Measurements from ENCODE around the gene PDCD6IP.

Gene PDCD6IP

DNA sequence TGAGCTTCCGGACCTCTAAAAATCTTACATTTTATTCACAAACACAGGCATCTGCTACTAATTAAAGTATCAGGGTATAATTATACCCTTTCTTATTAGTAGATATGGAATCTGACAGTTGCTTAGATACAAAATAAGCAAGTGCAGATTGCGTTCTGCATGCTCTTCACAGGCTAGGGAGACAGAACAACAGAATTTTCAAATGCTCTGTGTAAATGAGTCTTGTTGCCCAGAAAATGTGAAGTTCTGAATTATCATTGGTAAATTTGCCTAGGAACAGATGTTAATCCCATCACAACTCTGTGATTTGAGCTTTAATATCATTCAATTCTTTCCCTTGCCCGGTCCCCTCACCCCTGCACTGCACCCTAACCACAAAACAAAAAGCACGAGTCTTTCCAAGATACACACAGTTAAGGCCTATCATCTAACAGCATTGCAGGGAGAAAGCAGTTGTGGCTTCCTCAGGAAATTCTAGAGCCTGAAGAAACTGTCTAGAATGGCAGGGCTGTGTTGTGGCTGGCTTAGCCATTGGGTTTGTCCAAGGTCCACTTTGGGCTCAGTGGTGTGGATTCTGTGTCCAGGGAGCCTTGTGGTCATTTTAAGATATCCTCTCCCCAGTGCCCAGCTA is 119.8 kb downstream of the PDCD6IP start:
- H3K4me3 ChIP-seq (ENCODE audit: low read depth, low read length), result no peak overlapping the region
- TF ChIP-seq, protein P1, sequence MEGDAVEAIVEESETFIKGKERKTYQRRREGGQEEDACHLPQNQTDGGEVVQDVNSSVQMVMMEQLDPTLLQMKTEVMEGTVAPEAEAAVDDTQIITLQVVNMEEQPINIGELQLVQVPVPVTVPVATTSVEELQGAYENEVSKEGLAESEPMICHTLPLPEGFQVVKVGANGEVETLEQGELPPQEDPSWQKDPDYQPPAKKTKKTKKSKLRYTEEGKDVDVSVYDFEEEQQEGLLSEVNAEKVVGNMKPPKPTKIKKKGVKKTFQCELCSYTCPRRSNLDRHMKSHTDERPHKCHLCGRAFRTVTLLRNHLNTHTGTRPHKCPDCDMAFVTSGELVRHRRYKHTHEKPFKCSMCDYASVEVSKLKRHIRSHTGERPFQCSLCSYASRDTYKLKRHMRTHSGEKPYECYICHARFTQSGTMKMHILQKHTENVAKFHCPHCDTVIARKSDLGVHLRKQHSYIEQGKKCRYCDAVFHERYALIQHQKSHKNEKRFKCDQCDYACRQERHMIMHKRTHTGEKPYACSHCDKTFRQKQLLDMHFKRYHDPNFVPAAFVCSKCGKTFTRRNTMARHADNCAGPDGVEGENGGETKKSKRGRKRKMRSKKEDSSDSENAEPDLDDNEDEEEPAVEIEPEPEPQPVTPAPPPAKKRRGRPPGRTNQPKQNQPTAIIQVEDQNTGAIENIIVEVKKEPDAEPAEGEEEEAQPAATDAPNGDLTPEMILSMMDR (IDR thresholded peaks at IDR 0.05; ENCODE audit: low read depth, low read length, missing control alignments), result no peak
- in situ Hi-C loops (cut with HindIII; ENCODE audit: low sequenced_read_pairs), result no loop called here
- no peak for DNase-seq (ENCODE audit: low read depth)
